CD4-positive, alpha-beta memory T cell (primary cell): ENCODE data around the gene AOPEP. TPM values are rescaled to one million over a fixed set of nuclear protein-coding genes. Genes with fewer than 3 reads are reported as not detected.

ENCODE experiments used
- CTCF ChIA-PET: fragments of 350-600 bp; sonication (Branson Sonifier 250); formaldehyde crosslinking; loops from one replicate; lab custom pipeline; 2021; ENCODE audit warnings: inconsistent platforms; ENCODE audit not compliant: partially characterized antibody; lab: Charles Lee
- POLR2A ChIA-PET: fragments of 350-600 bp; sonication (Branson Sonifier 250); formaldehyde crosslinking; loops from one replicate; lab custom pipeline; 2021; ENCODE audit not compliant: partially characterized antibody; lab: Charles Lee
- DNase-seq, 5 donors: peaks; one replicate each; pipeline versions ENCODE4 v3.0.0 to v3.0.0-alpha.2; 2020 to 2022; ENCODE audit warnings: mixed read lengths in 1 of 5
- H3K27ac ChIP-seq: one replicate; pipeline ENCODE4 v1.7.0; 2013; ENCODE audit warnings: low read depth, low read length
- H3K27me3 ChIP-seq: 2 replicates; pipeline ENCODE4 v1.7.0; 2013; ENCODE audit warnings: mild to moderate bottlenecking, low read length, moderate library complexity; ENCODE audit not compliant: insufficient read depth
- H3K36me3 ChIP-seq: 2 replicates; pipeline ENCODE4 v1.7.0; 2013; ENCODE audit warnings: mild to moderate bottlenecking, low read length, moderate library complexity; ENCODE audit not compliant: insufficient read depth
- H3K4me1 ChIP-seq: 2 replicates; pipeline ENCODE4 v1.7.0; 2013; ENCODE audit warnings: mild to moderate bottlenecking, low read length, moderate library complexity; ENCODE audit not compliant: insufficient read depth
- H3K4me3 ChIP-seq, 2 donors: one replicate each; pipeline ENCODE4 v1.7.0; 2013; ENCODE audit warnings: low read length in 2 of 2, mild to moderate bottlenecking in 1 of 2
- H3K9me3 ChIP-seq, 2 donors: one replicate each; pipeline ENCODE4 v1.7.0; 2013; ENCODE audit warnings: low read length in 2 of 2, control low read depth in 1 of 2; ENCODE audit not compliant: control insufficient read depth in 1 of 2
- H3K27ac Mint-ChIP-seq, 7 donors: one replicate each; pipeline ENCODE4 v1.8.0; 2020 to 2021; ENCODE audit warnings: mixed read lengths in 7 of 7, mild to moderate bottlenecking in 6 of 7, inconsistent platforms in 3 of 7, moderate library complexity in 3 of 7
- H3K27me3 Mint-ChIP-seq, 2 donors: one replicate each; pipeline ENCODE4 v1.8.0; 2020 to 2021; ENCODE audit warnings: mixed read lengths in 2 of 2
- H3K36me3 Mint-ChIP-seq, 2 donors: one replicate each; pipeline ENCODE4 v1.8.0; 2020 to 2021; ENCODE audit warnings: mixed read lengths in 2 of 2, inconsistent platforms in 1 of 2, mild to moderate bottlenecking in 1 of 2
- H3K4me1 Mint-ChIP-seq, 4 donors: one replicate each; pipeline ENCODE4 v1.8.0; 2020 to 2021; ENCODE audit warnings: mixed read lengths in 4 of 4, mild to moderate bottlenecking in 1 of 4
- H3K4me3 Mint-ChIP-seq, 8 donors: one replicate each; pipeline ENCODE4 v1.8.0; 2020 to 2021; ENCODE audit warnings: mixed read lengths in 8 of 8, mild to moderate bottlenecking in 7 of 8, moderate library complexity in 6 of 8, inconsistent platforms in 3 of 8
- H3K9me3 Mint-ChIP-seq, 8 donors: one replicate each; pipeline ENCODE4 v1.8.0; 2020 to 2021; ENCODE audit warnings: mixed read lengths in 8 of 8, mild to moderate bottlenecking in 5 of 8, inconsistent platforms in 3 of 8, moderate library complexity in 1 of 8
- intact Hi-C: fragments of 100-400 bp; cut with micrococcal nuclease; formaldehyde crosslinking; loops from one replicate; pipeline ENCODE4 v1.15.1; 2023
- polyA plus RNA-seq, 2 donors: library from polyadenylated mRNA; unstranded; fragments of 300-500 nt; fragmentation: Illumina TruSeq; gene quantifications; one replicate each; pipeline ENCODE4 v1.2.3, GENCODE V29; 2021
- total RNA-seq, 2 experiments: library from RNA; stranded (reverse); gene quantifications; one replicate each; pipeline ENCODE4 v1.2.3, GENCODE V29; 2021

Gene AOPEP, protein sequence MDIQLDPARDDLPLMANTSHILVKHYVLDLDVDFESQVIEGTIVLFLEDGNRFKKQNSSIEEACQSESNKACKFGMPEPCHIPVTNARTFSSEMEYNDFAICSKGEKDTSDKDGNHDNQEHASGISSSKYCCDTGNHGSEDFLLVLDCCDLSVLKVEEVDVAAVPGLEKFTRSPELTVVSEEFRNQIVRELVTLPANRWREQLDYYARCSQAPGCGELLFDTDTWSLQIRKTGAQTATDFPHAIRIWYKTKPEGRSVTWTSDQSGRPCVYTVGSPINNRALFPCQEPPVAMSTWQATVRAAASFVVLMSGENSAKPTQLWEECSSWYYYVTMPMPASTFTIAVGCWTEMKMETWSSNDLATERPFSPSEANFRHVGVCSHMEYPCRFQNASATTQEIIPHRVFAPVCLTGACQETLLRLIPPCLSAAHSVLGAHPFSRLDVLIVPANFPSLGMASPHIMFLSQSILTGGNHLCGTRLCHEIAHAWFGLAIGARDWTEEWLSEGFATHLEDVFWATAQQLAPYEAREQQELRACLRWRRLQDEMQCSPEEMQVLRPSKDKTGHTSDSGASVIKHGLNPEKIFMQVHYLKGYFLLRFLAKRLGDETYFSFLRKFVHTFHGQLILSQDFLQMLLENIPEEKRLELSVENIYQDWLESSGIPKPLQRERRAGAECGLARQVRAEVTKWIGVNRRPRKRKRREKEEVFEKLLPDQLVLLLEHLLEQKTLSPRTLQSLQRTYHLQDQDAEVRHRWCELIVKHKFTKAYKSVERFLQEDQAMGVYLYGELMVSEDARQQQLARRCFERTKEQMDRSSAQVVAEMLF
- total RNA-seq (10 to 100 TPM; 11.6 to 11.7 TPM), polyA plus RNA-seq (1 to 10 TPM; 3.1 to 3.6 TPM)

DNA sequence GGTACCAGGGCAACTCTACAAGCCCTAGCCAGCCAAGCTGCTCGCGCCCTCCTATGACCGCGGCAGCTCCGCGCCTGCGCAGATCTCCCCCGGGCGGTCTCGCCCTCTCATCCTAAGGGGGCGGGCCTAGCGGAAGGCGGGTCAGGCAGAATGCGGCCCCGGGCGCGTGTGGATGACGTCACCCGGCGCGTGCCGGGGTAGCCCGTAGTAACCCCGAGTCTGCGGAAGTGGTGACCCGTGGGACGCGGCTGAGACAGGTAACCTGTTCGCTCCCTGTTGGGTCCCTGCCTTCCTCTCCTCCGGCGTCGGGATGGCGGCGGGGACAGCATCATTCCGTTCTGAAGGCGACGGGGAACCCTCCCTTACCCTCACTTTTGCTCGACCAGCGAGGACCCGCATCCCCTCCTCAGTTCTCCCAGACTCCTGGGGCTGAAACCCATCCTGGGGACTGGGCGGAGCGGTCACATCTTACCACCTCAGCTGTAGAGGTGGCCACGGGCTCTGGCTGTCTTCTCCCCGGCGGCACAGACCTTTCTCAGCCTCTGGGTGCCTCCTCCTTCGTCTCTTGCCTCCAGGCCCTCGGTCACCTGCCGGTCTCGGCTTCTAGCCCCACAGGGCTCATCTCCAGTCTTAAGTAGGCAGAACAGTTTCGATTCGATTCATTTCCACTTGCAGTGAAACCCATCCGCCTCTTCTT, at the start of gene AOPEP:
Gene AOPEP (plus strand): TSS at position 205 of the 697 bp plus-strand sequence. CDS start 33,085 bp downstream, outside the sequence.
- intact Hi-C loops = loop anchor here (1.0 to 5.0 kb wide), 6 partner anchors 58 to 1691 kb away; partner anchors contain the start of genes FANCC and ZNF367

DNA sequence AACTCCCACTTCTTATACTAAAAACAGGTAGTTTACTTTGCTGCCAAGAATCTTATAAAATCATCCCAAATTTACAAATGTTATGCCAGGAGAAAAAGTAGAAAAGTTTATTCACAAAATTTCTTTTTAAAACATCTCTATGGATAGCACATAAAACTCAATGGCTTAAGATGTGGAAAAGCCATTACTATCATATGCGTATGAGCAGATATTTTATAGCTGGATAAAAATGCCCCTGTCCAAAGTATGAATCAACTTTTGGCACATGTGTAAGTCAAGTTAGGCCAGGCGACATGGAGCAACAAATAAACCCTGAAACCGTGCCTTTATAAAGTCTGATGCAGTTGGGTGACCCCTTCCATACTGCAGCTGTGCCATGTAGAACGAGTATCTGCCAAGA, 48.6 kb upstream of the AOPEP start:
- H3K4me3 ChIP-seq = no peak overlapping the region
- H3K36me3 ChIP-seq = no peaks in the 10 kb centered on the region
- ChIA-PET POLR2A (no interaction called here), CTCF (interaction anchor here (6.9 to 11.9 kb wide), 2 partner anchors 10 to 452 kb away, joined by 85 to 385 read pairs; no protein-coding TSS in a partner anchor)
- Mint-ChIP-seq H3K9me3 (no peaks in the 10 kb centered on the region), H3K27ac (no peak overlapping the region), H3K27me3 (peaks cover 0 to 3% of the 10 kb centered on the region in 2 donors), H3K4me3 (no peak overlapping the region), H3K4me1 (no peaks in the 10 kb centered on the region), H3K36me3 (no peaks in the 10 kb centered on the region)
- intact Hi-C loops = no loop called here
- no peaks in the 10 kb centered on the region for H3K4me1 ChIP-seq
- no peak overlapping the region for H3K27ac ChIP-seq
- DNase-seq = no peak
- no peaks in the 10 kb centered on the region for H3K9me3 ChIP-seq
- H3K27me3 ChIP-seq = no peaks in the 10 kb centered on the region

More for the DNA sequence above, at the start of gene AOPEP:
- Histone ChIP-seq H3K9me3 (no peaks in the 10 kb centered on the region), H3K4me1 (peaks cover 13% of the 10 kb centered on the region), H3K27ac (peak within 1 kb of the TSS; percentile 63), H3K4me3 (peak within 1 kb of the TSS; percentile 84 to 98), H3K36me3 (no peaks in the 10 kb centered on the region), H3K27me3 (no peaks in the 10 kb centered on the region)
- Mint-ChIP-seq H3K4me1 (peaks cover 12 to 24% (median 17%) of the 10 kb centered on the region in 4 donors), H3K27me3 (no peaks in the 10 kb centered on the region), H3K4me3 (peak within 1 kb of the TSS; percentile 96 to 99 (median 98)), H3K36me3 (peaks cover 0 to 8% of the 10 kb centered on the region in 2 donors), H3K27ac (peak within 1 kb of the TSS; percentile 94 to 100 (median 99)), H3K9me3 (peaks cover 0 to 5% (median 0%) of the 10 kb centered on the region in 8 donors)
- ChIA-PET POLR2A (interaction anchor here (0.8 to 1.7 kb wide), 5 partner anchors 57 to 1841 kb away, joined by 3 to 18 read pairs (median 5); no protein-coding TSS in a partner anchor), CTCF (interaction anchor here (1.0 to 1.9 kb wide), 5 partner anchors 46 to 405 kb away, joined by 3 to 9 read pairs (median 6); no protein-coding TSS in a partner anchor)
- peak; percentile 97 to 99 (median 99) for DNase-seq

DNA sequence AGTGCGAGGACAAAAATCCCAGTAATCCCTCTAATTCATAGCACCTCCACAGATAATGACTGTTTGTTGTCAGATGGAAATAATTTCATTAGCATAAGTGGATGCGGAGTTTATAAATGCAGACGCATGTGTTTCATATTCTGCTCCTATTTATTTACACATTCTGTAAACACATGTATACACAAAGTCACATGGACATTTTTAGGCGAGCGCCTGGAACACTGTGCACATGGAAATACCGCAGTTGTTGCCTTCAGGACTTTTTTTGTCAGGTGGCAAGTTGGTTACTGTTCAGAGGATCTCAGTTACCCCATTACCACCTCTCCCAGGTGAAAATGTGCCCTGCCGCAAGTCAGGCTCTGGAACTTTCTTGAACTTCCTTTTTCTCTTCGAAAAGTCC, 46.9 kb upstream of the AOPEP start:
- Mint-ChIP-seq H3K4me3 (no peak overlapping the region), H3K9me3 (no peaks in the 10 kb centered on the region), H3K27me3 (peaks cover 0 to 3% of the 10 kb centered on the region in 2 donors), H3K4me1 (no peaks in the 10 kb centered on the region), H3K36me3 (no peaks in the 10 kb centered on the region), H3K27ac (no peak overlapping the region)
- Histone ChIP-seq H3K9me3 (no peaks in the 10 kb centered on the region), H3K36me3 (no peaks in the 10 kb centered on the region), H3K27ac (no peak overlapping the region), H3K27me3 (no peaks in the 10 kb centered on the region), H3K4me3 (no peak overlapping the region), H3K4me1 (no peaks in the 10 kb centered on the region)
- intact Hi-C loops = no loop called here
- CTCF ChIA-PET = interaction anchor here (2.9 to 11.9 kb wide), 4 partner anchors 11 to 500 kb away, joined by 19 to 385 read pairs (median 52); no protein-coding TSS in a partner anchor
- no peak for DNase-seq
- POLR2A ChIA-PET = no interaction called here

DNA sequence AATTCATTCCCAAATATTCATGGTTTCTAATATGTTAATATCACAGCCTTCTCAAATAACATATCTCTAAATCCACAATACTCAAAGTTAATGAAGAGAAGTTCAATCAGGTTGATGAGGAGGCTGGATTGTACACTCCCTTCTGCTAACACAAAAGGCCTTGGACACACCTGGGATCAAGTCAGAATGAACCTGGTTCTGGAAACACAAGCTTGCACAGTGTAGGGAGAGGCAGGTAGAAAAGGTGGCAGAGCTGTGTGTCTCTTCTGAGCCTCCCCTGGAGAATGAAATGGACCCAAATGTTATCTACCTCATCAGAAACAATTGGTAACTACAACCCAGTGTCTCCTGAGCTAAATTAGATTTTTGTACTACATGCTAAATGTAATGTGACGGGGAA, 46.5 kb upstream of the AOPEP start:
- ChIA-PET CTCF (interaction anchor here (1.5 to 11.9 kb wide), 12 partner anchors 12 to 1538 kb away, joined by 3 to 385 read pairs (median 12); partner anchors contain the start of gene AOPEP), POLR2A (interaction anchor here (1.3 kb wide), 1 partner anchor 11 kb away, joined by 5 read pairs; no protein-coding TSS in a partner anchor)
- Histone ChIP-seq H3K27me3 (no peaks in the 10 kb centered on the region), H3K36me3 (no peaks in the 10 kb centered on the region), H3K4me1 (no peaks in the 10 kb centered on the region), H3K4me3 (no peak overlapping the region), H3K9me3 (no peaks in the 10 kb centered on the region), H3K27ac (no peak overlapping the region)
- Mint-ChIP-seq H3K36me3 (no peaks in the 10 kb centered on the region), H3K9me3 (no peaks in the 10 kb centered on the region), H3K4me1 (no peaks in the 10 kb centered on the region), H3K4me3 (no peak overlapping the region), H3K27me3 (peaks cover 0 to 3% of the 10 kb centered on the region in 2 donors), H3K27ac (no peak overlapping the region)
- intact Hi-C loops = no loop called here
- DNase-seq = no peak

DNA sequence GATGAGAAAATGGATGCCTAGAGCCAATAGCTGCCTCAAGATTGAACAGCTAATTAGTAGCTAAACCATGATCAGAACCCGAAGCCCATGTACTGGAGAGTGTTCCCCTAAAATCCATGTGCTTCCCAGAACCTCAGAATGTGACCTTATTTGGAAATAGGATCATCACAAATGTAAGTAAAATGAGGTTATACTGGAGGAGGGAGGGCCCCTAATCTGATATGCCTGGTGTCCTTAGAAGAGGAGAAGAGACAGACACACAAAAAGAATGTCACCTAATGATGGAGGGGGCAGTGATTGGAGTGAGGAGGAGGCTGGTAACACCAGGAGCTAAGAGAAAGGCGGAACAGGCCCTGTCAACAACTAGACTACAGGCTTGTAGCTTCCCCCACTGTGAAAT, 45.9 kb upstream of the AOPEP start:
- CTCF ChIA-PET = interaction anchor here (0.6 to 11.9 kb wide), 23 partner anchors 12 to 1537 kb away, joined by 3 to 385 read pairs (median 6); partner anchors contain the start of gene AOPEP
- H3K9me3 Mint-ChIP-seq = no peaks in the 10 kb centered on the region
- intact Hi-C loops = loop anchor here (1.0 kb wide), 6 partner anchors 238 to 1538 kb away; no protein-coding TSS in a partner anchor

DNA sequence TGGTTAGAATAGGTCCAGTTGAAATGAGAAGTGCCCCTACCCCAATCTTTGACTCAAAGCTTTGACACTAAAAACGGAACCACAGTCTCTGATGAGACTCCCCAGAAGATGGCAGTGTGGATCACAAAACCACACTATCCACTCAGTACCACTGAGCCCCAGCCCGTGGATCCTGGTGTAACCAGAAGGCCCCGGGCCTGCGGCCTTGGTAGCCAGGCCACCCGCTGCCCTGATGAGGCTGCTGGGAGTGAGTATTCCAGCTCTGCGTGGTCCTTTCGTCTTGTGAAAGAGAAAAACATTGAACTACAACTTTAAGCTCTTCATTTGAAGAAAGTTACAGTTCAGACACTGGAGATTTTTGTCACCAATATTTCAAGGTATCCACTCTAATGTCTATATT, 45.0 kb upstream of the AOPEP start:
- Histone ChIP-seq H3K27ac (no peak overlapping the region), H3K27me3 (no peaks in the 10 kb centered on the region), H3K4me3 (no peak overlapping the region), H3K36me3 (no peaks in the 10 kb centered on the region), H3K4me1 (no peaks in the 10 kb centered on the region), H3K9me3 (no peaks in the 10 kb centered on the region)
- no peaks in the 10 kb centered on the region for H3K36me3 Mint-ChIP-seq
- peaks cover 0 to 3% of the 10 kb centered on the region in 2 donors for H3K27me3 Mint-ChIP-seq
- no peak overlapping the region for H3K27ac Mint-ChIP-seq
- ChIA-PET POLR2A (interaction anchor here (1.5 kb wide), 1 partner anchor 446 kb away, joined by 4 read pairs; no protein-coding TSS in a partner anchor), CTCF (interaction anchor here (0.7 to 11.9 kb wide), 28 partner anchors 10 to 1636 kb away, joined by 3 to 385 read pairs (median 5); partner anchors contain the start of gene AOPEP)
- H3K9me3 Mint-ChIP-seq = no peaks in the 10 kb centered on the region
- H3K4me3 Mint-ChIP-seq = no peak overlapping the region
- DNase-seq = peak; percentile 49 to 56 (median 55)
- H3K4me1 Mint-ChIP-seq = no peaks in the 10 kb centered on the region
- intact Hi-C loops = loop anchor here (1.0 kb wide), 6 partner anchors 237 to 1537 kb away; no protein-coding TSS in a partner anchor

More for the DNA sequence above, 45.9 kb upstream of the AOPEP start:
- no peak overlapping the region for H3K27ac ChIP-seq
- H3K9me3 ChIP-seq = no peaks in the 10 kb centered on the region
- no peaks in the 10 kb centered on the region for H3K4me1 Mint-ChIP-seq
- H3K4me3 Mint-ChIP-seq = no peak overlapping the region
- H3K27ac Mint-ChIP-seq = peak overlapping the region in 1 of 7 donors; percentile 67
- no peaks in the 10 kb centered on the region for H3K27me3 ChIP-seq
- no peak for DNase-seq
- no peaks in the 10 kb centered on the region for H3K4me1 ChIP-seq
- H3K27me3 Mint-ChIP-seq = peaks cover 0 to 3% of the 10 kb centered on the region in 2 donors
- POLR2A ChIA-PET = interaction anchor here (1.3 to 1.5 kb wide), 2 partner anchors 11 to 447 kb away, joined by 4 to 5 read pairs; no protein-coding TSS in a partner anchor
- no peaks in the 10 kb centered on the region for H3K36me3 Mint-ChIP-seq
- no peak overlapping the region for H3K4me3 ChIP-seq
- H3K36me3 ChIP-seq = no peaks in the 10 kb centered on the region
